M059J (cell line): Measurements from ENCODE around the gene LARP4. TPM values are rescaled to one million over a fixed set of nuclear protein-coding genes. Genes with fewer than 3 reads are reported as not detected.
"Not testable (repeated sequence)": the region's sequence is repeated elsewhere in the genome, so short reads cannot be mapped to it uniquely, and the experiment has no call there.

Experiments
- DNase-seq: peaks from one replicate; pipeline ENCODE4 v3.0.0-alpha.2; 2012; ENCODE audit warnings: low read depth
- total RNA-seq: library from RNA; depleted of rRNA; stranded (reverse); fragments of >200 nt; shearing (Covaris generic); gene quantifications from 2 replicates; pipeline ENCODE4 v1.2.3, GENCODE V29; 2014; rRNA removed

LARP4 gene
- total RNA-seq = 20.4 and 21.1 TPM in 2 replicates

DNA sequence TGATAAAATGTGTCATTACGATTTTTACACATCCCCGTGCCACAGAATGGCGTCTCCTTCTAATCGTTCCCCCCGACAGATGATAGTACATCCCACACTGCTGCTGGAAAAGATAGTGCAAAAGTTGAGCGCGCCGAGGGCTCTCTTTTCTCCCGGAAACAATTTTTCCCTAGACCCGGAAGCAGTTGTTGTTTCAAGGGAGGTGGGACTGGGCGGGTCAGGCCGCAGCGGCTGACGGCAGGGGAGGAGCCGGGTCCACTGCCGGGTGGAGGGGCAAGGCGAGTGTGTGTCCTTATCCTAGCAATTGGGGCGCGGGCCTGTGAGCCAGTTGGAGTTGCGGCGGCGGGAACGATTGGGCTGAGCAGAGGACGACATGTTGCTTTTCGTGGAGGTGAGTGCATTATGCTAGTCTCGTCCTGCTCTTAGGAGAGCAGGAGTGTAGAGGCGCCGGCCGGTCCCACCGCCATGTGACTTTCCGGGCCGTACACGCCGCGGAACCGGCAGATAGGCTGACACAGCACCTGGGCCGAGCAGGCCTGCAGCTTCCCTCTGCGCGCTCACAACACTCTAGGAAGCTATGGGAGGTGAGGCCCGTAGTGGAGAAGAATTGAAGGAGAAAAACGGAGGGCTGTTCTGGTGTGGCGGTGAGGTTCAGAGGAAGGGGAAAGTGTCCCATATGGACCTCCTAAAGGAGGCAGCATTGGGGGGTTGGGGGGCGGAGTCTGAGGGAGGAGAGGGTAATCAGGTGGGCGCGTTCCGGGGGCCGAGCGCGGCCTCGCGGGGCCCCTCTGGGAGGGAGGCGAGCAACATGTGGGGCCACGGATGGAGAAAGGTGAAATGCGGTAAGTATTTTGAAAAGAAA lies at the start of gene LARP4:
Gene LARP4 (plus strand): TSS at position 248 of the 862 bp plus-strand sequence. CDS start 126 bp downstream, at position 374.
- peak; percentile 96 for DNase-seq

DNA sequence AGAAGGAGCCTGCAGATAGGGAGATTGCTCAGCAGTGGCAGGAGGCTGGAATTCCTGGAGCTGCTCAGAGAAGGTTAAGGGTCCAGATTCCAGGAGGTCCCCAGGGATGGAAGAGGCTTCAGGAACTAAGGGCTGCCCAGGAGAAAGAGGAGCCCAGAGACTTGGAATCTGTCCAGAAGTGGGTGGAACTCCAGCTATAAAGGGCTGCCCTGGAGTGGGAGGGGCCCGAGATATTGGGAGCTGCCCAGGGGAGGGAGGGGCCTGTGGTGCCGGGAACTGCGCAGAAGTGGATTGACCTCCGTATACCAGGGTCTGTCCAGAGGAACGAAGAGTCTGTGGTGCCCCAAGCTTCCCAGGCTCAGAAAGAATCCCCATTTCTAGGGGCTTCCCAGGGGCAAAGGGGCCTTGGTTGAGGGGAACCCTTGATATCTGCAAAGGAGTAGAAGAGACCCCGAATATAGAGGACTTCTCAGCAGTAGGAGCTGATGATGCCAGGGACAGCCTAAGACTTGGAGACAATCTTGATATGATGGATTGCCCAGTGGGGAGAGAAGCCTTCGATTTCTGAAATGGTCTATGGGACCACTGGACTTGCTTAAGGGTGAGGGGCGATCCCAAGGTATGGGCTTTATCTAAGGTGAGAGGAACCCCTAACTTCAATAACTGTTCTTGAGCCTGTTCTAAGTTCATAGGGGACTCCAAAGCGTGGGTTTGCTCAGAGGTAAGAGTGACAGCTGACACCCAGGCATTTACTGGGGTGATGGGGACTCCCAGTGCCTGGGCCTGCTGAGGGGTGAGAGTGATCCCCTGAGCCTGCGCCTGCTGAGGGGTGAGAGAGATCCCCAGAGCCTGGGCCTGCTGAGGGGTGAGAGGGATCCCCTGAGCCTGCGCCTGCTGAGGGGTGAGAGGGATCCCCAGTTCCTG lies 49.3 kb upstream of the LARP4 start:
- no peak for DNase-seq

DNA sequence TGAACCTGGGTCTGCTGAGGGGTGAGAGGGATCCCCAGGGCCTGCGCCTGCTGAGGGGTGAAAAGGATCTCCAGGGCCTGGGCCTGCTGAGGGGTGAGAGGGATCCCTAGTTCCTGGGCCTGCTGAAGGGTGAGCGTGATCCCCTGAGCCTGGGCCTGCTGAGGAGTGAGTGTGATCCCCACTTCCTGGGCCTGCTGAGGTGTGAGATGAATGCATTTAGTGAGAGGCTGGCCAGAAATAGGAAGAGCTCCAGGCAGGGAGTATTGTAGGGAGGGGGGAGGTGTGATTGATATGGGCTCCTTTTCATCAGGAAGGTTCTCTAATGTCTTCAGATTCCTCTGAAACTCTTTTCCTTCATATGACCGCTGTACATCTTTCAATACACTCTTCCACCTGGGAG lies 47.3 kb upstream of the LARP4 start:
- no peak for DNase-seq

DNA sequence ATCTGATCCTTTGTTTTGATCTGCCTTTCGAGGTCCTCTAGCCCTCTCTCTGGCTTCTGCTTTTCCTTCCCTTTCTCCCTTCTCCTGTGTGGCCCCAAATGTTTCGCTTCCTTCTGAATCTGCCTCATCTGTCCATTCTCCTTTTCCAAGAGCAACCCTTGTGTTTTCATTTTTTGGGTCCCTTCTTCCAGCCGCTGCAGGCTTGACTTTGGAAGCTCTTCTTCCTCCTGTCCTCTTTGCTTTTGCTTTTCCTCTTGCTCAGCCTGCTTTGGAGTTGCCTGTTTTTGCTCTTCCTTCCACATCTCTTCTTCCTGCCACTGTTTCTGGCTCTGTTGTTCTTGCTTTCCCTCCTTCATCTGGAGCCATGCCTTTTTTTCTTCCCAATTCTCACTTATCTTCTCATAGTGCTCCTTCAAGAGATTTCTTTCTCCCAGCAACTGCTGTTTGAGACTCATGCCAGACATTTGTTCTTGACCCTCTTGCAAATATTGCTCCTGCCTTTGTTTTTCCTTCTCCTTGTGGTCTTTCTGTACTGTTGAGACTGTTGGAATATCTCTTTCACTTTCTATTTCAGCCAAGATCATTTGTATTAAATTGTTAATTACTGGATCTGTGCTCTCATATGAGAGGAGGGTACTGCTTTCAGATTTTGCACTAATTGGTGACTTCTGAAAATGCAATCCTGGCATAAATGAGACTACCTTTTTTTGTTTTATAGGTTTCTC lies 46.7 kb upstream of the LARP4 start:
- DNase-seq = peak; percentile 29

DNA sequence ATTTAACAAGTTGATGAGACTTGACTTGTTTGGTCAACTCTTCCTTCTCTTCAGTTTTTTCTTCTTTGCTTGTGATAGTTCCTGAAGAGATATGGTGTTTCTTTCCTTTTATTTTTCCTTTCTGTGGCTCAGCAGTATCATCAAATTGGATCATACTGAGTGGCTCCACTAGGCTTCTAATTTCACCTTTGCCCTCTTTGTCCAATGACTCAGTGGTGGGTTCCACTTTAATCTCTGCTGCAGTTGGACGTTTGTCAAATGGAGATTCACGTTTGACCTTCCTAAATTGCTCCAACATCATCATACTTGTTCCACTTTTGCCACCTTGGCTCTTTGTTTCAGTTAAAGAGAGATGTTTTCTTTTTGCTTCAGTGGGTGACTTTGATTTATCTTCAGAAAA lies 45.8 kb upstream of the LARP4 start:
- peak; percentile 50 for DNase-seq

DNA sequence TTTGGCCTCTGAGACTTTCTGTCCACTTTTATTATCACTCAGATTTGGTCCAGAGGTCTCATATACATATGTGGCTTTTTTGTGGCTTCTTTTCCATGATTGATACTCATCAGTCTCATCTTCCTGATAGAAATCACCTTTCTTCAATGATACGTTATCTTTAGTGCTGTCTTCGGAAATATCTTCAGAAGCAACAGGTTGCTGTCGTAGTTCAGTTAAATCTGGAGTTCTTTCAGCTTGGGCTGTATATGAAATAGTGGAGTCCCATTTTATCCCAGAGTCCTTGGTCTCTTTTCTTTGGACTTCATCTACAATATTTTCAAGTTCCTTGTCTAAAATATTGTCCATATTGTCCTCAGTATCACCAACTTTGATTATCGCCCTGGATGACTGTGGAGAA lies 45.3 kb upstream of the LARP4 start:
- no peak for DNase-seq

DNA sequence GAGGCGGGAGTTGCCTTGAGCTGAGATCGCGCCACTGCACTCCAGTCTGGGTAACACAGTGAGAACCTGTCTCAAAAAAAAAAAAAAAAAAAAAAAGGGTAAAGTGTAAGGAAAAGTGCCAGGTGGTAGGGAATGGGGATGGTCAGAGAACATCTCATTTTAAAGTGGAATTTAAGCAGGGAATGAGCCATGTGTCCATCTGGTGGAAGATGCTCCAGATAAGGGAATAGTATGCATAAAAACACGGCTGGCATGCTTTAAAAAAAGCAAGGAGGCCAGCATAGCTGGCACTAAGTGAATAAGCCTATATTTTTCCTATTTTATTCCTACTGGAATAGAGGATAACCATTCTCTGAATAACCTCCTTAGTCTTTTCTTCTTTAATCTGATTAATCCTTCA lies 38.0 kb upstream of the LARP4 start:
- no peak for DNase-seq

DNA sequence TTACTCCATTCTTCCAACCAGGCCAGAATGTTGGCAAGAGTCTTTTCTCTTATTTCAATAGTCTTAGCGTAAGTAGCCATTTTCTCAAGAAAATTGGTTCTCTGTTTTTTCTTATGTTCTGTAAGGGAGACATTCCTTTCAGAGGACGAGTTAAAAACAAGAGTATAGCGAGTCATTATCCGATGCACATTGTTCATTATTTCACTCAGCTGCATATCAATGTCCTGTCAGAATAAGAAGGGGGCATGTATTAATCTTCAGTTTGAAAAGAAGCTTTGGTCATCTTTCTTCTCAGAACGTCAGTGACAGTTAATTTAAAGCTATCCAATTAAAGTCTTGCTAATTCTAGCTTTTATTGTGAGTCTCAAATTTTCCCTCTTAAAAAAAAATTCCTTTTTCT lies 37.5 kb upstream of the LARP4 start:
- DNase-seq = no peak

DNA sequence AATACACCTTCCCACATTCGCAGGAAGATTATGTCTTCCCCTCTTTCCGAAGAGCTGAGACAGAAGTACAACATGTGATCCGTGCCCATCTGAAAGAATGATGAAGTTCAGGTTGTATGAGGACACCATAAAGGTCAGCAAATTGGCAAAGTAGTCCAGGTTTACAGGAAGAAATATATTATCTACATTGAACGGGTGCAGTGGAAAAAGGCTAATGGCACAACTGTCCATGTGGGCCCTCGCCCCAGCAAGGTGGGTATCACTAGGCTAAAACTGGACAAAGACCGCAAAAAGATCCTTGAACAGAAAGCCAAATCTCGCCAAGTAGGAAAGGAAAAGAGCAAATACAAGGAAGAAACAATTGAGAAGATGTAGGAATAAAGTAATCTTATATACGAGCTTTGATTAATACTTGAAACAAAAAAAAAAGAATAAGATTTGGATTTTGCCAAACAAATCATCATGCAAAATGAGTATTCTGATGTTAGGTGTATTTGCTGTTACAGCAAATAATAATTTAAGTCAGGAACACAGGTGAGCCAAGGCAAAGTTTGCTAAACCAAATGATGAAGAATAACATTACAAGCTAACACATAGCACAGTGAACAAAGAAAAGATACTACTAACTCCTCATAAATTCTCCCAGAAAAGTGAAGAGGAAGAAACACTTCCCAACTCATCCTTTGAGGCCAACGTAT lies 34.8 kb upstream of the LARP4 start:
- DNase-seq = no peak

DNA sequence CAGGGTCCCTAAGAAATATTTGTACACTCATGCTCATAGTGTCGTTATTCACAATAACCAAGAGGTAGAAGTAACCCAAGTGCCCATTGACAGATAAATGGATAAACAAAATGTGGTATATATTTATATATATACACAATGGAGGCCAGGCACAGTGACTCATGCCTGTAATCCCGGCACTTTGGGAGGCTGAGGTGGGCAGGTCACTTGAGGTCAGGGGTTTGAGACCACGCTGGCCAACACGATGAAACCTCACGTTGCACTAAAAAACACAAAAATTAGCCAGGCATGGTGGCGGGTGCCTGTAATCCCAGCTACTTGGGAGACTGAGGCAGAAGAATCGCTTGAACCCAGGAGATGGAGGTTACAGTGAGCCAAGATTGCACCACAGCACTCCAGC lies 30.0 kb upstream of the LARP4 start:
- peak; percentile 5 for DNase-seq

DNA sequence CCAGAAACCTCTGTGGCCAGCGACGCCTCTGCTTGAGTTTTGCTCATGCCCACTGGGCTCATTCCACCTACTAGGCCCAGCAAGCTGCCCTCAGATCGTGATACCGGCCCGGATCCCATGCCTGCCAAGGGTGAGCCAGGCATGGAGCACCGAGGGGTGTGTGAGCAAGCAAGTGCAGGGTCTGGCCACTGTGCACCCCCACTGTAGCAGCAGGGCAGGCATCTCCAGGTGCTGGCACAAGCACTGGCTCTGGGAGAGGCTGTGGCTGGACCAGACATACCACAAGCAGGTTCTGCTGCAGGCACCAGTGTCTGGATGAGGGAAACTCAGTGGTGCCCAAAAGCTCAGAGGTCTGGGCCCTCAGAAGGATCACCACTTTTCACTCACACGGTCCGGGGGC lies 24.9 kb upstream of the LARP4 start:
- DNase-seq = no peak

DNA sequence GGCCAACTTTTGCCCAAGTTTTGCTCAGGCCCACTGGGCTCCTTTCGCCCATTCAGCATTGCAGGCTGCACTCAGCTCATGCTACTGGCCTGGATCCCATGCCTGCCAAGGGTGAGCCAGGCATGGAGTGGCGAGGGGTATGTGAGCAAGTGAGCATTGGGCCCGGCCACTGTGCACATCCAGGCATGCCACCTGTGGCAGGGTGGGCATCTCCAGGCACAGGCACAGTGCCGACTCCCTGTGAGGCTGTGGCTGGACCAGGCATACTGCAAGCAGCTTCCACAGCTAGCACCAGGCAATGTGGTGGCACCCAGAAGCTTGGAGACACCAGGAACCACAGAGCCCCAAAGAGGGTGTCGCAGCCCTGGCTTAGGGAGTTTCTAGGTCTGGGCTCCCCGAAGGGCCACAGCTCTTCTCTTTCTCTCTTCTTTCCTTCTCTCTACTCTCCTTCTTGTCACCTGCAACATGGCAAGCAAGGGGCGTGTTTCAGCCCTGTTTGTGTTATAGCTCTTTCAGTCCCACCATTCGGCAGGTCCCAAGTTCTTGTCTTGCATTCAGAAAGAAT lies 19.8 kb upstream of the LARP4 start:
- no peak for DNase-seq

DNA sequence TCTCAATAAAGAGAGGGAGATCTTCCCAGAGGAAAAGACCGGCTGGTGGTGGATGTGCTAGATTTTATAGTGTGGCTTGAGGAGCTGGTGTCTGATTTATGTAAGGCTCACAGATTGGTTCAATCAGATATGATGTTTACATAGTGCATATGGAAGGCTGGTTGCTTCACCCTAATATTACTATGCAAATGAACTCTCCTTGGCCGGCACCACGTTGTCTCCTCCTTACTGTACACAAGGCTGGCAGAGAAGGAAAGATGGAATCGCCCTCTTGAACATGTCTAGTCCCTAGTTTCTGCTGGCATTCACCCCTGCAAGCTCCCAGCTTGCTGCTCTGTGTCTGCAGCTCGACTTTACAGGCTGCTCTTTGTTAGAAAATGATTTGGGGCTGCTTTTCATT lies 13.2 kb upstream of the LARP4 start:
- no peak for DNase-seq

DNA sequence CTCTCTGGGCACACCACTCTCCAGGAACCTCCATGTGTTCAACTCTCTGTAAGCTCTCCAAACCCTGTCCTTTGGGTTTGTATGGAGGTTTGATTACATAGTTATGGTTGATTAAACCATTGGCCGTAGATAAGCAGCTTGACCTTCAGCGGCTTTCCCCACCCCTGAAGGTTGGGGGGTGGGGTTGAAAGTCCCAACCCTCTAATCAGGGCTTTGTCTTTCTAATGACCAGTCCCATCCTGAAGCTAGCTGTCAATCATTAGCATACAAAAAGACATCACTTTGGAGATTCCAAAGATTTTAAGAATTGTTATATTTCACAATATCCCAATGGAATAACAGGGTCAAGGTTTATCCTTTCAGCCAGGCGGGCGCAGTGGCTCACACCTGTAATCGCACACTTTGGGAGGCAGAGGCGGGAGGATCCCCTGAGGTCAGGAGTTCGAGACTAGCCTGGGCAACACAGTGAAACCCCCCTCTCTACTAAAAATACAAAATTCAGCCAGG lies 12.7 kb upstream of the LARP4 start:
- DNase-seq = no peak

DNA sequence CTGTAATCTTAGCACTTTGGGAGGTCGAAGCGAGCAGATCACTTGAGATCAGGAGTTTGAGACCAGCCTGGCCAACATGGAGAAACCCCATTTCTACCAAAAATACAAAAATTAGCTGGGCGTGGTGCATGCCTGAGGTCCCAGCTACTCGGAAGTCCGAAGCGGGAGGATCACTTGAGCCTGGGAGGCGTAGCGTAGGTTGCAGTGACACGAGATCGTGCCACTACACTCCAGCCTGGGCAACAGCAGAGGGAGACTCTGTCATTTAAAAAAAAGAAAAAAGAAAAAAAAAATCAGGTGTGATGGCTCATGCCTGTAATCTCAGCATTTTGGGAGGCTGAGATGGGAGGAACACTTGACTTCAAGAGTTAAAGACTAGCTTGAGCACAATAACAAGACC lies 11.9 kb upstream of the LARP4 start:
- DNase-seq = not testable (repeated sequence)

DNA sequence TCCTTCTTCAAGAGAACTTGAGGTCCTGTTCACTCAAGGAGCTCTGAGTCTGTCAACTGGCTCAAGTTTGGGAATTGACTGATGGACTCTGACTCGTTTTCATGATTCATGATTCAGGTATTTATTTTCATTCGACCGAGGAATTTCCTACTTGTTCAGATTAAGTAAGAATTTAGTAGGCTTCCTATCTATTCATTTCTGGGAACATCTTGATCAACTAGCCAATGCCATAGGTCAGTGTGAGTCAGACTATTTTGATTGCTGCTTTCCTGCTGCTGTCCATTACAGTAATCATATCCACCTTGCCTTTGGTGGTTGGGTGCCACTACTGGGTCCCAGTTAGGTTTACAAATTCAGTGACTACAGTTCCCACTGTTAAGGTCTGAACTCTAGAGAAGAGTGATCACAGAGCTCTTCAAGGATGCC lies 10.4 kb upstream of the LARP4 start:
- DNase-seq = peak; percentile 97

DNA sequence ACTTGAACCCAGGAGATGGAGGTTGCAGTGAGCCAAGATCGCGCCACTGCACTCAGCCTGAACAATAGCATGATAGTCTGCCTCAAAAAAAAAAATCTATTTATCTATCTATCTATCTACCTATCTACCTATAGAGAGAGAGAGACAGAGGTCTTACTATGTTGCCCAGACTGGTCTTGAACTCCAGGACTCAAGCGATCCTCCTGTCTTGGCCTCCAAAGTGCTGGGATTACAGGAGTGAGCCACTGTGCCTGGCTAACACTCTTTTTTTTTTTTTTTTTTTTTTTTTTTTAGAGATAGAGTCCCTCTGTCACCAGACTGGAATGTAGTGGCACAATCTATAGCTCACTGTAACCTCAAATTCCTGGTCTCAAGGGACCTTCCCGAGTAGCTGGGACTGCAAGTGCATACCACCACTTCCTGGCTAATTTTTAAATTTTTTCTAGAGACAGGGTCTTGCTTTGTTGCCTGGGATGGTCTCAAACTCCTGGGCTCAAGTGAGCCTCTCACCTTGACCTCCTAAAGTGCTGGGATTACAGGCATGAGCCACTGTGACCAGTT lies 6.1 kb upstream of the LARP4 start:
- peak; percentile 60 for DNase-seq

DNA sequence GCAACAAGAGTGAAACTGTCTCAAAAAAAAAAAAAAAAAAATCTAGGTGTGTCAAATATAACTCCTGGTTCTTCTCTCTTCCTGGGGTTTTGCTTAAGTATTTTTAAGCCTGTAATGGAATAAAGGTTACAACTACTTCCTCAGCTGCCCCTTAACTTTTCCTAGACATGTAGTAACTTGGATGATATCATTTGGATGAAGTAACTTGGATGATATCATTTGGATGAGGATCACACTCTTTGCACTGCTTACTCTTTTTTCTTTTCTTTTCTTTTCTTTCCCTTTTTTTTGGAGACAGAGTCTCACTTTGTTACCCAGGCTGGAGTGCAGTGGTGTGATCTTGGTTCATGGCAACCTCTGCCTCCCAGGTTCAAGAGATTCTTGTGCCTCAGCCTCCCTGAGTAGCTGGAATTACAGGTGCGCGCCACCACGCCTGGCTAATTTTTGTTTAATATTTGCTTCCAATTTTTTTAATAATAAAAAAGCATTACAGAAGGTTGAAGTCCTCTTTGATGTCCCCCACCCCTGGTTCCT lies 3.5 kb upstream of the LARP4 start:
- no peak for DNase-seq

DNA sequence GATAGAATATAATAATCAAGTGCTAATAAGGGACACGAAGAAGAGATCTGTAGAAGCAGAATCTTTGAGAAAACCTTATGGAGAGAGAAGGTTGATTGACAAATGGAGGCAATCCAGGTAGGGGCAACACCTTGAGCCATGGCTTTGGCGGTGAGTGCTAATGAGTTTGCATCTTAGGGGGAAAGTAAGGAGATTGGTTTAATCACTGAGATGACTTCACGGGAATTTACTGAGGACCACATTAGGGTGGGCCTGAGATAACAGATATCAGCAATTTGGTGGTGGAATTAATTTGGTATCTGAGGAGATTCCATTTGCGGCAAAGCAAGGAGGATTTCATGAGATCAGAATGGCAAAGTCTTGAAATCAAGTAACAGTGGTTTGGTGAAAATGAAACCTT lies 1.8 kb upstream of the LARP4 start:
- DNase-seq = no peak

DNA sequence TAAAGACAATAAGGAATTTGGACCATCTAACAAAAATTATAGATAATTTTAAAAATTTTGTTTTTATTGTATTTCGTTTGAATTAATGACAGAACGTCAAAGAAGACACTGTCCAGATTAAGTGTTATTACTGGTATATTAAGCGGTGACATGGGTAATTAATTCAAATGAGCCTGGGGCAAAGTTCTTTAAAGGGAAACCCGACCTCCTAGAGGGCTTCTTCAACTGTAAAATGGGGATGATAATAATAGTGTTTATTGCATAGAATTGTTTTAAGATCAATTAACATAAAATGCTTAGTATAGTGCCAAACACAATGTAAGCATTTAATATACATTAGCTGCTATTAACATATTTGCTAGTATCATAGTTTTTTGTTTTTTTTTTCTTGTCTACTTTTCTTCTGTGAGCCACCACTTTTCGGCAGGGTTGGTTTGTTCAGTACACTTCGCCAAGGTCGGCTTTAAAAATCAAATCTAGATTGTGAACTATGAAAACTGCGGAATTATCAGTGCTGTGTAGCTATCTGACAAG lies 514 bp upstream of the LARP4 start:
- DNase-seq = peak; percentile 29
